ENCODE data around the gene RAD1.

- TF ChIP-seq PHF8 (conservative IDR thresholded peaks at IDR 0.05; ENCODE audit: low read depth, low read length) (no peak), TBP (IDR thresholded peaks at IDR 0.05; ENCODE audit: low read depth, low read length) (no peak)
Measured at GRCh38 chr5:34959323-34959722, 44.0 kb upstream of the RAD1 start.

Data from H1 (cell line).